H9 (cell line): ENCODE results near the gene RNF213. TPM values are rescaled to one million over a fixed set of nuclear protein-coding genes. Genes with fewer than 3 reads are reported as not detected.

Experiments used
- DNase-seq: peaks from one replicate; pipeline ENCODE4 v3.0.0-alpha.2; 2017
- H2AFZ ChIP-seq: one replicate; pipeline ENCODE4 v1.6.1; 2013; ENCODE audit warnings: mild to moderate bottlenecking, low read length, control low read depth, moderate library complexity
- H2AK5ac ChIP-seq: 2 replicates; pipeline ENCODE4 v1.6.1; 2013; ENCODE audit warnings: low read length, control low read depth, mixed read lengths; ENCODE audit not compliant: insufficient read length
- H2BK120ac ChIP-seq: one replicate; pipeline ENCODE4 v1.6.1; 2013; ENCODE audit warnings: low read depth, mild to moderate bottlenecking, low read length, control low read depth, inconsistent platforms; ENCODE audit not compliant: poor library complexity, severe bottlenecking
- H2BK12ac ChIP-seq: 2 replicates; pipeline ENCODE4 v1.6.1; 2013; ENCODE audit warnings: low read length, control low read depth, mixed read lengths, low read depth; ENCODE audit not compliant: insufficient read length
- H2BK15ac ChIP-seq: 2 replicates; pipeline ENCODE4 v1.6.1; 2013; ENCODE audit warnings: low read depth, low read length, control low read depth
- H2BK20ac ChIP-seq: one replicate; pipeline ENCODE4 v1.6.1; 2013; ENCODE audit warnings: low read depth, mild to moderate bottlenecking, low read length, control low read depth, inconsistent platforms; ENCODE audit not compliant: poor library complexity, severe bottlenecking
- H2BK5ac ChIP-seq: 2 replicates; pipeline ENCODE4 v1.6.1; 2013; ENCODE audit warnings: low read length, control low read depth, mixed read lengths; ENCODE audit not compliant: insufficient read length
- H3K14ac ChIP-seq: 2 replicates; pipeline ENCODE4 v1.6.1; 2013; ENCODE audit warnings: low read length, control low read depth; ENCODE audit not compliant: insufficient read depth
- H3K18ac ChIP-seq: 2 replicates; pipeline ENCODE4 v1.6.1; 2013; ENCODE audit warnings: low read depth, mild to moderate bottlenecking, mixed read lengths, low read length, control low read depth; ENCODE audit not compliant: insufficient read length
- H3K23ac ChIP-seq: 2 replicates; pipeline ENCODE4 v1.6.1; 2013; ENCODE audit warnings: low read length, control low read depth, mixed read lengths, low read depth; ENCODE audit not compliant: insufficient read length
- H3K23me2 ChIP-seq: 2 replicates; pipeline ENCODE4 v1.6.1; 2013; ENCODE audit warnings: low read depth, mild to moderate bottlenecking, mixed read lengths, low read length, control low read depth; ENCODE audit not compliant: insufficient read length, poor library complexity, severe bottlenecking
- H3K27ac ChIP-seq: 2 replicates; pipeline ENCODE4 v1.5.1; 2013; ENCODE audit warnings: low read length, control low read depth, mixed read lengths, low read depth; ENCODE audit not compliant: insufficient read length
- H3K27me3 ChIP-seq: 2 replicates; pipeline ENCODE4 v1.6.1; 2013; ENCODE audit warnings: low read length, control low read depth, inconsistent platforms; ENCODE audit not compliant: insufficient read depth
- H3K4ac ChIP-seq: 2 replicates; pipeline ENCODE4 v1.6.1; 2013; ENCODE audit warnings: low read depth, mild to moderate bottlenecking, control low read depth, inconsistent platforms, low read length, moderate library complexity
- H3K4me1 ChIP-seq: 2 replicates; pipeline ENCODE4 v1.6.1; 2013; ENCODE audit warnings: low read length, control low read depth, inconsistent platforms; ENCODE audit not compliant: insufficient read depth
- H3K4me2 ChIP-seq: 2 replicates; pipeline ENCODE4 v1.6.1; 2013; ENCODE audit warnings: low read length, control low read depth, mixed read lengths; ENCODE audit not compliant: insufficient read length, insufficient read depth
- H3K56ac ChIP-seq: 2 replicates; pipeline ENCODE4 v1.6.1; 2013; ENCODE audit warnings: low read depth, mild to moderate bottlenecking, mixed read lengths, low read length, control low read depth; ENCODE audit not compliant: insufficient read length
- H3K79me1 ChIP-seq: 2 replicates; pipeline ENCODE4 v1.6.1; 2013; ENCODE audit warnings: low read depth, mild to moderate bottlenecking, moderate library complexity, low read length, control low read depth, inconsistent platforms; ENCODE audit not compliant: insufficient read depth, poor library complexity, severe bottlenecking
- H3K79me2 ChIP-seq: 2 replicates; pipeline ENCODE4 v1.6.1; 2013; ENCODE audit warnings: low read length, control low read depth, inconsistent platforms; ENCODE audit not compliant: insufficient read depth
- H3K9ac ChIP-seq: 2 replicates; pipeline ENCODE4 v1.6.1; 2013; ENCODE audit warnings: low read length, control low read depth, mixed read lengths; ENCODE audit not compliant: insufficient read length; ENCODE audit errors: extremely low read depth
- H3K9me3 ChIP-seq: one replicate; pipeline ENCODE4 v1.6.1; 2013; ENCODE audit warnings: low read depth, low read length, inconsistent platforms; ENCODE audit not compliant: control insufficient read depth
- H3T11ph ChIP-seq: one replicate; pipeline ENCODE4 v1.6.1; 2013; ENCODE audit warnings: mild to moderate bottlenecking, low read length, control low read depth, inconsistent platforms
- H4K20me1 ChIP-seq: one replicate; pipeline ENCODE4 v1.6.1; 2013; ENCODE audit not compliant: control insufficient read depth, insufficient read length, insufficient read depth
- H4K5ac ChIP-seq: 2 replicates; pipeline ENCODE4 v1.6.1; 2013; ENCODE audit warnings: low read depth, mild to moderate bottlenecking, mixed read lengths, low read length, control low read depth; ENCODE audit not compliant: insufficient read length
- H4K8ac ChIP-seq: replicated peaks from 2 replicates; pipeline ENCODE4 v1.6.1; 2013; ENCODE audit warnings: low read length, control low read depth, mixed read lengths, low read depth; ENCODE audit not compliant: insufficient read length
- H4K91ac ChIP-seq: 2 replicates; pipeline ENCODE4 v1.6.1; 2013; ENCODE audit warnings: low read depth, mild to moderate bottlenecking, moderate library complexity, mixed read lengths, low read length, control low read depth; ENCODE audit not compliant: insufficient read length
- H3K27ac Mint-ChIP-seq, 3 experiments: 2 replicates in 2 of 3; 3 replicates in 1 of 3; pipeline ENCODE4 v1.8.0; 2020 to 2021; ENCODE audit warnings: mixed read lengths in 3 of 3, mild to moderate bottlenecking in 1 of 3, moderate library complexity in 1 of 3
- H3K27me3 Mint-ChIP-seq: 2 replicates; pipeline ENCODE4 v1.8.0; 2021; ENCODE audit warnings: low read depth, mild to moderate bottlenecking, moderate library complexity, mixed read lengths
- H3K36me3 Mint-ChIP-seq, 3 experiments: 2 replicates in 2 of 3; 3 replicates in 1 of 3; pipeline ENCODE4 v1.8.0; 2020 to 2021; ENCODE audit warnings: low read depth in 3 of 3, mixed read lengths in 3 of 3; ENCODE audit not compliant: insufficient read depth in 1 of 3
- H3K4me1 Mint-ChIP-seq, 2 experiments: 2 replicates each; pipeline ENCODE4 v1.8.0; 2020; ENCODE audit warnings: mixed read lengths in 2 of 2
- H3K4me3 Mint-ChIP-seq, 2 experiments: 2 replicates in 1 of 2; 3 replicates in 1 of 2; pipeline ENCODE4 v1.8.0; 2020 to 2021; ENCODE audit warnings: mild to moderate bottlenecking in 2 of 2, mixed read lengths in 2 of 2, moderate library complexity in 1 of 2
- H3K9me3 Mint-ChIP-seq, 2 experiments: 2 replicates in 1 of 2; 3 replicates in 1 of 2; pipeline ENCODE4 v1.8.0; 2020; ENCODE audit warnings: mild to moderate bottlenecking in 2 of 2, mixed read lengths in 2 of 2, moderate library complexity in 1 of 2
- CTCF ChIP-seq: fragments of 200-600 bp; sonication (generic); conservative IDR thresholded peaks from 3 replicates; pipeline ENCODE4 v1.8.0; 2021; ENCODE audit warnings: antibody characterized with exemption, mild to moderate bottlenecking
- WGBS: extraction: QIAGEN DNeasy Blood & Tissue Kit; methylation state at CpG from one replicate; pipeline ENCODE4 v1.1.7; 2013; ENCODE audit warnings: missing lambda C conversion rate, low lambda C conversion rate, mixed read lengths; ENCODE audit not compliant: insufficient read length; ENCODE audit errors: extremely low coverage; 5-methylcytosine and 5-hydroxymethylcytosine counted together
- total RNA-seq: library from RNA; stranded (reverse); gene quantifications from 2 replicates; pipeline ENCODE4 v1.2.1, GENCODE V29; 2021

Gene RNF213
- total RNA-seq, 1 experiment from 2014 or later, result 34.3 TPM

GRCh38 chr17:80315517-80316182 is 55.0 kb downstream of the RNF213 start:
- Mint-ChIP-seq H3K27me3 (no peaks in the 10 kb centered on the region; the same call in 1 of the 2 replicates), H3K36me3 (peaks cover 46 to 65% (median 65%) of the 10 kb centered on the region in 3 experiments; a peak in 6 of 7 replicates)
- H3T11ph ChIP-seq, result no peak overlapping the region

More at GRCh38 chr17:80315517-80316182, 55.0 kb downstream of the RNF213 start:
- no peak overlapping the region for H4K8ac ChIP-seq
- H3K27me3 ChIP-seq, result no peaks in the 10 kb centered on the region
- H3K56ac ChIP-seq, result no peak overlapping the region
- Mint-ChIP-seq H3K4me3 (no peak overlapping the region), H3K9me3 (peaks cover 4 to 7% of the 10 kb centered on the region in 2 experiments; a peak in 4 of 5 replicates), H3K27ac (no peak overlapping the region), H3K4me1 (no peaks in the 10 kb centered on the region)
- no peaks in the 10 kb centered on the region for H3K4me1 ChIP-seq
- no peaks in the 10 kb centered on the region for H3K79me1 ChIP-seq
- H2BK15ac ChIP-seq, result no peak overlapping the region
- H4K5ac ChIP-seq, result no peak overlapping the region
- no peak overlapping the region for H2BK5ac ChIP-seq
- no peak overlapping the region for H3K14ac ChIP-seq
- no peak overlapping the region for H3K27ac ChIP-seq
- no peak overlapping the region for H2AK5ac ChIP-seq
- no peak overlapping the region for H4K91ac ChIP-seq
- no peak overlapping the region for H2BK120ac ChIP-seq
- H3K4me2 ChIP-seq, result no peak overlapping the region
- H3K9ac ChIP-seq, result no peak overlapping the region
- H2BK20ac ChIP-seq, result no peak overlapping the region
- DNase-seq, result no peak
- H3K18ac ChIP-seq, result no peak overlapping the region
- no peaks in the 10 kb centered on the region for H3K79me2 ChIP-seq
- H2AFZ ChIP-seq, result no peak overlapping the region
- WGBS, result no CpG with 5 or more reads among the region's 2 CpGs
- no peak overlapping the region for H3K23ac ChIP-seq
- no peaks in the 10 kb centered on the region for H3K9me3 ChIP-seq
- no peak for TF ChIP-seq CTCF
- peaks cover 4% of the 10 kb centered on the region for H3K23me2 ChIP-seq
- H3K4ac ChIP-seq, result no peak overlapping the region
- no peak overlapping the region for H2BK12ac ChIP-seq
- H4K20me1 ChIP-seq, result peaks cover 3% of the 10 kb centered on the region
